Measurements from ENCODE around the gene ARL2BP.
"Not testable (repeated sequence)": the region's sequence is repeated elsewhere in the genome, so short reads cannot be mapped to it uniquely, and the experiment has no call there.

Gene ARL2BP

DNA sequence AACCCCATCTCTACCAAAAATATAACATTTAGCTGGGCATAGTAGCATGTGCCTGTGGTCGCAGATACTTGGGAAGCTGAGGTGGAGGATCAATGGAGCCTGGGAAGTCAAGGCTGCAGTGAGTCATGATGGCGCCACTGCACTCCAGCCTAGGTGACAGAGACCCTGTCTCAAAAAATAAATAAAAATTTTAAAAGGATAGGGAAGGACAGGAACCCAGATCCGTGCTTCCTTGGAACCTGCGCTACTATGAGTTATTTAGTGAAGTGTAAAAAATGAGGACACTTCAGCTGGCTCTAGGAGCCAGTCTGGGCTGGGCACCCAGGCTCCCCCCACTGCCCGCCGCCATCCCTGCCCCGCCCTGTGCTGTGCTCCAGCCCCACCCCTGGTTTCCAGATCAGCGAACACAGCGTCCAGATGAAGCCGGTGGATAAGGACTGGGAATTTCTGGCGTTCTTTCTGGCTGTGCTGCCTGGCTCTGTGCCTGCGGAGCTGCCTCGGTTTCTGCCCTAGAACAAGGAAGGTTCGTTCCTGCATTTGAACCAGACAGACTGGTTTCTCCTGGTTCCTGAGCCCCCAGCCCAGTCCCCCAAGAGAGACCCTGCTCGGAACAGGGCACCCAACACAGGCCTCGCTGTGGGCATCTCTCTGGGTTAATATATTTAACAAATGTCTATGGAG, 20.9 kb downstream of the ARL2BP start:
- DNase-seq, result peak; percentile 37

GRCh38 chr16:57266531-57267260, 21.6 kb downstream of the ARL2BP start:
- DNase-seq, result no peak

DNA sequence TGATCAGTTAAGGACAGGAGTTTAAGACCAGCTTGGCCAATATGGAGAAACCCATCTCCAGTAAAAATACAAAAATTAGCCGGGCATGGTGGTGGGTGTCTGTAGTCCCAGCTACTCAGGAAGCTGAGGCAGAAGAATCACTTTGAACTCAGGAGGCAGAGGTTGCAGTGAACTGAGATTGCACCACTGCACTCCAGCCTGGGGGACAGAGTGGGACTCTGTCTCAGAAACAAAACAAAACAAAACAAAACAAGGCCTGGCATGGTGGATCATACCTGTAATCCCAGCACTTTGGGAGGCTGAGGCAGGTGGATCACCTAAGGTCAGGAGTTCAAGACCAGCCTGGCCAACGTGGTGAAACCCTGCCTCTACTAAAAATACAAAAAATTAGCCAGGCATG, 22.3 kb downstream of the ARL2BP start:
- DNase-seq, result not testable (repeated sequence)

DNA sequence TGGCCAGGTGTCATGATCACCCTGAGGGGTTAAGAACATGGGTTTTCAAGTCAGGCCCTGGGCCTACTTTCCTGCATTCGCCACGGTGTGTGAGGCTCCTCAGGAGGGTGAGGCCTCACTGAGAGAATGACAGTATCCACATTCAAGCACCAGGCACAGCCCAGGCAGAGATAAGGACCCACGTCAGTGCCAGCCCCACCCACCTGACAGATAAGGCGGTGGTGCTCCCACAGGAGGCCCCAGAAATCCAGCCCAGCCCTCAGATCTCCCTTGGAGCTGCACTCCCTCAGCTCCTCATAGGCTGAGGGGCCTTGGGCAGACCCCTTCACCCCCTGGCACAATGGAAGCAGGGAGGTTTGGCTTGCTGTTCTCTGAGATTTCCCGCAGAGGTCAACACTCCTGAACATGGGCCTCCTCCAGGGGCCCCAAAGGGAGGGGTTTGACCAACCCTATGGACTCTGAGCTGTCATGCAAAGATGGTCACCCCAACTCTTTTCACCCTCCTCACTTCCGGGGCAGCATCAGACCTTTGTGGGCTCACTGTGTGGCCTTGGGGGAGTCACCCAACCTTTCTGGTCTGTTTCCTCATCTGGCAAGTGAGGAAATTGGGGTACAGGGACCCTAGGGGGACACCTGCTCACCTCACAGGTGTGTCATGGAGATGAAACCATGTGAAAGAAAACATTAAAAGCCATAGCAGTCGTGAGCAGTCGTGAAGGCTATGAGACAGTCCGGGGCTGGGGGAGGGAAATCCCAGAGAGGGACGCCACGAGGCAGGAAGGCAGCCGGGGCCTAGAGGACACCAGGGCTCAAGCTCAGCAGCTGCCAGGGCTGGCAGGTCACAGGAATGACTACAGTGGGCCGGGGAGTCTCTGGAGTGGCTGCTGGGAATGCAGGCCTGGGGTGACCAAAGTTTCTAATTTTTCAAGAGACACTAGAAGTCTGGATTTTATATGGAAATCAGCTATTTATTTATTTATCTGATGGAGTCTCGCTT, 24.0 kb downstream of the ARL2BP start:
- no peak for DNase-seq

DNA sequence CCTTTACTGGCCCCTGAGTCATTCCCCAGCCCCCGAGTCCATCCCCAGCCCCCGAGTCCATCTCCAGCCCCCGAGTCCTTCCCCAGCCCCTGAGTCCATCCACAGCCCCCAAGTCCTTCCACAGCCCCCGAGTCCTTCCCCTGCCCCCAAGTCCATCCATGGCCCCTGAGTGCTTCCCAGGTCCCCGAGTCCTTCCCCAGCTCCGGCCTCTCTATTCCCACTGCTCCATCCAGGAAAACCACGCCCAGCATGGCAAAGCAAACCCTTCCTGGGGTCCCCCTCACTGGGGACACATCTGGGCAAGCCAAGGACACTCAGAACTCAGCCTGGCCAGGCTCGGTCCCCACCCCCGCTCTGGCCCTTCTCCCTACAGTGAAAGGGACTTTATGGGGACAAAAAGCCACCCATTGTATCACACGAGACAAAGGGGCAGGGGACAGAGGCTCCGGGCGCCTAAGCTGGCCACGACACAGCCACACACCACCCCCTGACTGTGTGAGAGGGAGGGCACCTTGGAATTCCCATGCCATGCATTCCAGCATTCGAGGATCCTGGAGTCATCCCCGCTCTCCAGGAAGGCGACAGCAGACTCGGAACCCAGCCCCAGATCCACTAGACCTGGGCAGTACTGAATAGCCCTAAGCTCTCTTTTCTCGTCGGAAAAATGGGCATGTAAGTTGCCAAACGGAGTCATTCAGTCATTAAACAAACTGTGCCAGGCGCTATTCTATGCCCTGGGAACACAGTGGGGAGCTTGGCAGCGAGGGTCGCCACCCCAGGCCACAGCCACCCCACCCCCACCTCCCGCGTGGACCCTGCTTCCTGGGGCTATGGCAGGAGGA, 25.4 kb downstream of the ARL2BP start:
- no peak for DNase-seq

DNA sequence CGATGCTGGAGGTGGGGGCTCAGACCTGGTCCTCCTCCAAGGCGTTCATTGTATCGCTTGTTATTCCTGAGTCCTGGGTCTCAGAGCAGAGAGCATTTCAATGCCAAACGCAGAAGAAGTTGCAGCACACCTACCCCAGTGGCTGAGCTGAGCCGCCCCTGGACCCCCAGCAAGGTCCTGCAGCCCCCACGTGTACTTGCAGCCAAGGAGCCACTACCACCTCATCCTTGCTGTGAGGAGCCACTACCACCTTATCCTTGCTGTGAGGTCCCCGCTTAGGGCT, 25.9 kb downstream of the ARL2BP start:
- no peak for DNase-seq

DNA sequence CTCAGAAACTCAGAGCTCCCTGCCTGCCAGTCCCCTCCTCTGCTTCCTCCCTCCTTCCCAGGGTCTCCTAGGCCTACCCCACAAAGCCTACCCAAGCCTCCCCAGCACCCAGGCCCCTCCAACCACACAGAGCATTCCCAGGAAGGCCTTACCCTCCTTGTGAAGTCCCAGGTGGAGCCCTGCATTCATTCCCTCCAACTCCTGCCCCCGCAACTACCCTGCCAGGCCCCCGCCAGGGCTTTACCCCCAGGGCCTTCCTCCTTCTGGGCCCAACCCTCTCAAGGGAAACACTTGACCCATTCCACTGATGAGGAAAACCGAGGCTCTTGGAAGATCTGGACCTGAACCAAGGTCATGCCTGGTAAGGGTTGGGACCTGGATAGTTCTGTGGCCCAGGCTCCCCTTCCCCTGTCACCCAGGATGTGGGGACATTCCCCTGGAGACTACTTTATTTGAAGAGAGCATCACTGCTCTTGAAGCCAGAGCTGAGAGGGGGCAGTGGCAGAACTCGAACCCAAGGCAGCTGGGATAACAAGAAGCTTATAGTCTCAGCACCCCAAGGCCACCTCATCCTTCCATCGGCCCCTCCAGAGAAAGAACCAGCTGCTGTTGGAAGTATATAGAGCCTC, 26.9 kb downstream of the ARL2BP start:
- no peak for DNase-seq

DNA sequence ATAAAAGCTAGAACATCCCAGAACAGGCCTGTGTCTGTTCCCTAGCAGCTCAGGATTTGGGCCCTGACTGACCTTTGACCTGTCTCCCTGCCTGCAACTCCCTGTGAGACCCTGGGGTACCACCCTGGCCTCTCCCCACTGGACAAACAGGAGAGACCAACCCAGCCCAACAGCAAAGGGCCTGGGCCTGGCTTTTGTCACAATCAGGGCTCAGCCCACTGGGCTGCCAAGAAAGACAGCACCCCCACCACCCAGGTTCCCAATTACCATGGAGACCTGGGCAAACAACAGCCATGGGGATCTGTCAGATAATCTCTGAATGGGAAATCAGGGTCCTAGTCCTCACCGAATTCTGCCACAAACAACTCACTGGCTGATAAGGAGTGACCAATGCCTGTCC, 28.3 kb downstream of the ARL2BP start:
- no peak for DNase-seq

- DNase-seq, result no peak
These were observed 28.8 kb downstream of the ARL2BP start for GRCh38 chr16:57273826-57274225.

DNA sequence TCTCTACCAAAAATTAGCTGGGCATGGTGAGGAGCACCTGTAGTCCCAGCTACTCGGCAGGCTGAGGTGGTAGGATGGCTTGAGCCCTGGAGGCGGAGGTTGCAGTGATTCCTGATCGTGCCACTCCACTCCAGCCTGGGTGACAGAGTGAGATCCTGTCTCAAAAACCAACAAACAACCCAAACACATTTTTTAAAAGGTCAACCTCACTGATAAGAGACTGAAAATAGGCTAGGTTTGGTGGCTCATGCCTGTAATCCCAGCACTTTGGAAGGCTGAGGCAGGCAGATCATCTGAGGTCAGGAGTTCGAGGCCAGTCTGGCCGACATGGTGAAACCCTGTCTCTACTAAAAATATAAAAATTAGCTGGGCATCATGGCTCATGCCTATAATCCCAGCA, 30.9 kb downstream of the ARL2BP start:
- DNase-seq, result not testable (repeated sequence)

GRCh38 chr16:57276596-57276995, 31.5 kb downstream of the ARL2BP start:
- no peak for DNase-seq

GRCh38 chr16:57277586-57277985, 32.5 kb downstream of the ARL2BP start:
- peak; percentile 32 for DNase-seq

- no peak for DNase-seq
These were observed 33.4 kb downstream of the ARL2BP start for GRCh38 chr16:57278494-57278893.

DNA sequence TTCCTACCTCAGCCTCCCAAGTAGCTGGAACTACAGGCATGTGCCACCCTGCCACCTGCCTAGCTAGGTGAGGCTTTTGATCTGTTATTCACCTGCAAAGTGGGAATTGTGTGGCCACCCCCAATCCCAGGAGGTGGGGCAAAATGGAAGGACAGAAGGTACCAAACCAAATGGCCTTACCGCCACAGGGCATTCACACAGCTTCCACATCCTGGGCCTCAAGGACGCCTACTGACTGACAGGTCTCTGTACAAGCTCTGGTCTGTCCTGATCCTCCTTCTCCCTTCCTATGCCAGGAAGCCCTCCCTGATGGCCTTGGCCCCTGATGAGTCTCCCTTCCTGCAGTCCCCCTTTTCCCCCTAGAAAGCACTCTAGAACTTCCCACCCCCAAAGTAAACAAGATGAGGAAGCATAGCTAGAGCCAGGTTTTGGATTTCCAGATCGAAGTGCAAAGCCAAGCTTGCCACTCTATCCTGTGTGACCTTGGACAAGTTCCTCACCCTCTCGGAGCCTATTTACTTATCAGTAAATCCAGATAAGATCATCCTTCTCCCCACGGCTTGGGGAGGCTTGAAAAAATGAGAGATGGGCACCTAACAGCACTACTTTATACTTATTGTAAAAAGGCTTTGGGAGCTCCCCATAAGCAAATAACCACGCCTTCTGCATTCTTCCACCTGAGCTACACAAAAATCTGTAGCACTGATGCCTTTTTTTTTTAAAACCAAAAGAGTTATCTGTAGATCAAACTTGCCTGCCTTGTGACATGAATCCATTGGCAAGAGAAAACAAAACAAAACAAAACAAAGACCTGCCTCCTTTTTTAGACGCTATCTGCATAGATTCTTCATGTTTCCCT, 35.0 kb downstream of the ARL2BP start:
- no peak for DNase-seq

- DNase-seq, result no peak
These were observed 36.7 kb downstream of the ARL2BP start for GRCh38 chr16:57281791-57282190.

DNA sequence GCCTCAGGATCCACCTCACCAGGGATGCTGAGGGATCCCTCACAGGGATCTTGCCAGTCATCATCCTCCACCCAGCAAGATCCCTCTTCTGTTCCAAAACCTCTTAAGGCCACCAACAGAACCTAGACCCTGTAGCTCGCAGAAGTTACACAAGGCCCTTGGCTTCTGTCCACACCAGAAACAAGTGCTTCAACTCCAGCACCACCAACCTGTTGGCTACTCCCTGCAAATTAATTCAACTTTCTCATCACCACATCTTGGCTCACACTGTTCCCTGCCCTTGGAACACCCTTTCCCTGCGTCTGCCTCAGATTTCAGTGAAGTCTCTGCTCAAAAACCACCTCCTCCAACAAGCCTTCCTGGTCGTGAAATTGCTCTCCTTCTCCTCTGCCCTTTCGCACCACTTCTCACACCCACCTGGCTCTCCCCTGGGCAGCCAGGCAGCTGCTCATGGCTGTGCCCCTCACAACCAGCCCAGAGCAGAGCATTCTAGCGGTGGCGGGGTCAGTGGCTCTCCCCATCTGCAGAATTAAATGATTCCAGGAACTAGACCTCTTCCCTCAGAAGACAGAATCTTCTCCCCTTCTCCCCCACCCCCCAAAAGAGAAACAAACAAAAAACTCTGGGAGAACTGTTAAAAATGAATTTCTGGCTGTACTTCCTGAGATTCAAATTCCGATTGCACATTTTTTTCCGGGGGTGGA, 37.6 kb downstream of the ARL2BP start:
- no peak for DNase-seq

DNA sequence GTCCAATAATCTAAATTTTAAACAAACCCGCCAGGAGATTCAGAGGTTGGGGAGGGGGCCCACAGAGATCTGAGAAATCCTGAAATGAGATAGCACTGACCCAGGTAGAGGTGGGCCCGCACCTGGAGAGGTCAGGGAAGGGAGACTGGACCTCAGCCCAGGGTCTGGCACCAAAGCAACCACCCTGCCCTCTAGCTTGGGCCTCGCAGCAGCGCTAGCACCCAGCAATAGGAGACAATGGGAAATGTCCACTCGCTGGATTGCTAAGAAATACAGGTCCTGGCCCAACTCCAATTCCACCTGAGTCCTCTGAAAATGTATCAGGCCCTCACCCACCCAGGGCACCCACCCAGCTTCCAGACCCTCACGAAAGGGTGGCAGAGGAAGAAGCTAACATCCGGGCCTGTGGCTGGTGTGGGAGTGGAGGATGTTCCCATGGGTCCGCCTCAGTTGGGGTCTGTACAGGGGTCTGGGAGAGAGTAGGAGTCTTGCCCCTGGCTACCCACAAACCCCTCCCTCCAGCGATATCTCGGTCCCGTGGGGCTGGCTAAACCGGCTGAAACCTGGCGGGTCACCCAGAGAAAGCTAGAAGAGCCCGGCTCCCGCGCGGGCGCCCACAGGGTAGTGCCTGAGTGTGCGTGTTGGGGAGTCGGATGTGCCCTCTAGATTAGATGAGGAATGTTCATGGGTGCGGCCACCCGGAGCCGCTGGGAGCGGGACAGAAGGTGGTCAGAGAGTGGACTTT, 38.3 kb downstream of the ARL2BP start:
- no peak for DNase-seq

DNA sequence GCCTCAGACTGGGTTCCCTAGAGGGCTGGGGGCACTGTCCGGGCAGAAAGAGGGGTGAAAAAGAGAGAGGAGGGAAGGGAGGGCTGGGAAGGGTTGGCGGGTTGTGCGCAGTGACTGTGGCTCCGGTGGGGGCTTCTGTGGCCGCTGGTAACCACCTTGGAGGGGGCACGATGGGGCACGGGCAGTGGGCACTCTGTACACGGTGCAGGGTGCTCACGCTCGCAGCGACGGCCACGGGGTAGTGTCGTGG, 38.8 kb downstream of the ARL2BP start:
- DNase-seq, result no peak

- DNase-seq, result peak; percentile 41
These were observed 39.3 kb downstream of the ARL2BP start, which contains the start of gene PLLP for GRCh38 chr16:57284209-57284951. PLLP (minus strand) TSS chr16:57284672; CDS start chr16:57284540, 132 bp downstream.

Data from NCI-H2029 (cell line).